ENCODE measurements around the gene HNF4A.

Gene HNF4A

DNA sequence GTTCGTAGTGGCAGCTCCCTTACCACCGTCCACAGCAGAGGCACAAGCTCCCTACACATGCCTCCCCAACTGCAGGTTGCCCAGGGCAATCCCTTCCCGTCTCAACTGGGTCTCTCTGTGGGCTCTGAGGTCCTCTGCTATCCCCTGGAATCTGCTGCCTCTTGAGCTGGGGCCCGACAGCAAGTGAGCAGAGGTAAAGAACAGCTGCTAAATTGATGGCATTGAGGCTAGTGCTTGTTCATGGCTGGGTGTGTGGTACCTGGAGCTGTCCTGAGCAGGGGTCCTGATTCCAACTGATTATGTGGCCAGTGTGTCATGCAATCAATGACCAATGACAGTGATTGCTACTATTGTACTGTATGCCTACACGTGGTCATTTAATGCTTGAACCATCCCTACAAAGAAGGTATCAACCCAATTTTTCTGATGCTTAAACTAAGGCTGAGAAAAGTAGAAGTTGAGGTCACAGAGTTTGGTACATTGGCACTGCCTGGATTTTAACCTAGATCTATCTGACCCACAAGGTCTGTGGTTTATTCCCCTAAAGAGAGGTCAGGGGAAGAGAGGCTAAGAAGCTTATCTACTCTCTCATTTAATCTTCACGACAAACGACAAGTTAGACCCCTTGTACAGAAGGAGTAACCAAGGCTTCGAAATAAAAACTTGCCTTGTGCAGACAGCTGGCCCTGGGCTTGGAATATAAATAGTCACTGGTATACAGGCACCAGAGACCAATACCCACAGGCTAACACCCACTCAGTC lies 41.1 kb downstream of the HNF4A start:
- TF ChIP-seq, protein P1, sequence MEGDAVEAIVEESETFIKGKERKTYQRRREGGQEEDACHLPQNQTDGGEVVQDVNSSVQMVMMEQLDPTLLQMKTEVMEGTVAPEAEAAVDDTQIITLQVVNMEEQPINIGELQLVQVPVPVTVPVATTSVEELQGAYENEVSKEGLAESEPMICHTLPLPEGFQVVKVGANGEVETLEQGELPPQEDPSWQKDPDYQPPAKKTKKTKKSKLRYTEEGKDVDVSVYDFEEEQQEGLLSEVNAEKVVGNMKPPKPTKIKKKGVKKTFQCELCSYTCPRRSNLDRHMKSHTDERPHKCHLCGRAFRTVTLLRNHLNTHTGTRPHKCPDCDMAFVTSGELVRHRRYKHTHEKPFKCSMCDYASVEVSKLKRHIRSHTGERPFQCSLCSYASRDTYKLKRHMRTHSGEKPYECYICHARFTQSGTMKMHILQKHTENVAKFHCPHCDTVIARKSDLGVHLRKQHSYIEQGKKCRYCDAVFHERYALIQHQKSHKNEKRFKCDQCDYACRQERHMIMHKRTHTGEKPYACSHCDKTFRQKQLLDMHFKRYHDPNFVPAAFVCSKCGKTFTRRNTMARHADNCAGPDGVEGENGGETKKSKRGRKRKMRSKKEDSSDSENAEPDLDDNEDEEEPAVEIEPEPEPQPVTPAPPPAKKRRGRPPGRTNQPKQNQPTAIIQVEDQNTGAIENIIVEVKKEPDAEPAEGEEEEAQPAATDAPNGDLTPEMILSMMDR (IDR thresholded peaks at IDR 0.05; ENCODE audit: poor library complexity, severe bottlenecking): no peak
- no peaks in the 10 kb centered on the region for H3K9me3 ChIP-seq (ENCODE audit: severe bottlenecking)
- H3K27ac ChIP-seq (ENCODE audit: poor library complexity, severe bottlenecking): no peak overlapping the region
- H3K36me3 ChIP-seq (ENCODE audit: low read depth): no peaks in the 10 kb centered on the region
- no peak overlapping the region for H3K4me3 ChIP-seq (ENCODE audit: severe bottlenecking)
- H3K4me1 ChIP-seq (ENCODE audit: insufficient read depth, poor library complexity, severe bottlenecking): peaks cover 9% of the 10 kb centered on the region
- H3K27me3 ChIP-seq (ENCODE audit: insufficient read depth, poor library complexity, severe bottlenecking): no peaks in the 10 kb centered on the region
- DNase-seq (ENCODE audit: low spot score) (no peak), ATAC-seq (ENCODE audit: low read depth) (no peak)

DNA sequence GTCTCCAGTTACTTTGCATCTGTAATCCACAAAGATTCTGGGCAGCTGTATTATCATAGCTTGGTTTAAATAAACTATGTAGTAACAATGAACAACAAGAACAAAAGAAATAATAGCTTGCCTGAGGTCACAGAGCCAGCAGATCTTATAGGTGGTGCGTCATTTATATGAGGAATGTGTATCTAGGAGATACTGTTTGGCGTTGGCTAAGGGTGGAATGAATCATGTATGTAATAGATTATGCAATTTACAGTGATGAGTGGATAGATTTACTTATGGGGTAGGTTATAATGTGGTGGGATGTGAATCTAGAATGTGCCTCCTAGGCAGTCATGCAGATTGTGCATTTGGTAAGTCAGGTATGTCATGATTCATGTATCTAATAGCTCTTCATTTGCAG lies 42.8 kb downstream of the HNF4A start:
- no peak overlapping the region for H3K4me3 ChIP-seq (ENCODE audit: severe bottlenecking)
- no peaks in the 10 kb centered on the region for H3K27me3 ChIP-seq (ENCODE audit: insufficient read depth, poor library complexity, severe bottlenecking)
- DNase-seq (ENCODE audit: low spot score) (no peak), ATAC-seq (ENCODE audit: low read depth) (peak; percentile 92)
- TF ChIP-seq, protein P1 (IDR thresholded peaks at IDR 0.05; ENCODE audit: poor library complexity, severe bottlenecking): no peak
- no peaks in the 10 kb centered on the region for H3K36me3 ChIP-seq (ENCODE audit: low read depth)
- H3K27ac ChIP-seq (ENCODE audit: poor library complexity, severe bottlenecking): no peak overlapping the region
- no peaks in the 10 kb centered on the region for H3K9me3 ChIP-seq (ENCODE audit: severe bottlenecking)
- peaks cover 9% of the 10 kb centered on the region for H3K4me1 ChIP-seq (ENCODE audit: insufficient read depth, poor library complexity, severe bottlenecking)

DNA sequence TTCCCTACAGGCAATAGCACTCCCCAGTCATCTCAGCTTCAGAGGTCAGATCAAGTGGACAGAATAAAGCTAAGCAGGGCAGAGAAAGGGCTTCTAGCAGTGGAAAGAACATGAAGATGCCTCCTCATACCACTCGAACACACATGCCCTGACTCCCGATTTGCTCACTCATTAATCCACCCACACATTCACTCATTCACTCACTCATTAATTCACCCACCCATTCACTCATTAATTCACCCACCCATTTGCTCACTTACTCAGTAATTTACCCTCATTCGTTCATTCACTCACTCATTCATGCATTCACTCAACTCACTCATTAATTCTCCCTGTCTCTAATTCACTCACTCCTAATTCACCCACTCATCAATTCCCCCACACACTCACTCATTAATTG lies 43.9 kb downstream of the HNF4A start:
- Histone ChIP-seq H3K4me3 (ENCODE audit: severe bottlenecking) (no peak overlapping the region), H3K9me3 (ENCODE audit: severe bottlenecking) (no peaks in the 10 kb centered on the region), H3K4me1 (ENCODE audit: insufficient read depth, poor library complexity, severe bottlenecking) (peaks cover 9% of the 10 kb centered on the region), H3K27ac (ENCODE audit: poor library complexity, severe bottlenecking) (no peak overlapping the region), H3K36me3 (ENCODE audit: low read depth) (no peaks in the 10 kb centered on the region), H3K27me3 (ENCODE audit: insufficient read depth, poor library complexity, severe bottlenecking) (no peaks in the 10 kb centered on the region)
- TF ChIP-seq, protein P1 (IDR thresholded peaks at IDR 0.05; ENCODE audit: poor library complexity, severe bottlenecking): no peak
- DNase-seq (ENCODE audit: low spot score): no peak
- ATAC-seq (ENCODE audit: low read depth): no peak

DNA sequence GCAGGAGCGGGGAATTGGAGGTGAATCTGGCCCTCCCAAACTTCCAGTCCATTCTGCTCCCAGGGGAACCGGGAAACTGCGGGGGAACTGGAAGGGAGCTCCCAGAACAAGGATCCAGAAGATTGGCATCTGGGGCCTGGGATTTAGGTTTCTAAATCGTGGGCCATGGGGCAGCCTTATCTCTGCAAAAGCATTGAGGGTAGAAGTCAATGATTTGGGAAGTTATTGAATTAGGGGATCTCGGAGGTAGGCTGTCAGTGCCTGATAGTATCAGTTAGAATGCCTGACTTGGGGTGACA lies 45.1 kb downstream of the HNF4A start:
- Histone ChIP-seq H3K36me3 (ENCODE audit: low read depth) (no peaks in the 10 kb centered on the region), H3K4me1 (ENCODE audit: insufficient read depth, poor library complexity, severe bottlenecking) (peaks cover 9% of the 10 kb centered on the region), H3K27ac (ENCODE audit: poor library complexity, severe bottlenecking) (no peak overlapping the region), H3K9me3 (ENCODE audit: severe bottlenecking) (no peaks in the 10 kb centered on the region), H3K4me3 (ENCODE audit: severe bottlenecking) (no peak overlapping the region), H3K27me3 (ENCODE audit: insufficient read depth, poor library complexity, severe bottlenecking) (no peaks in the 10 kb centered on the region)
- no peak for DNase-seq (ENCODE audit: low spot score)
- ATAC-seq (ENCODE audit: low read depth): no peak
- TF ChIP-seq, protein P1 (IDR thresholded peaks at IDR 0.05; ENCODE audit: poor library complexity, severe bottlenecking): no peak

DNA sequence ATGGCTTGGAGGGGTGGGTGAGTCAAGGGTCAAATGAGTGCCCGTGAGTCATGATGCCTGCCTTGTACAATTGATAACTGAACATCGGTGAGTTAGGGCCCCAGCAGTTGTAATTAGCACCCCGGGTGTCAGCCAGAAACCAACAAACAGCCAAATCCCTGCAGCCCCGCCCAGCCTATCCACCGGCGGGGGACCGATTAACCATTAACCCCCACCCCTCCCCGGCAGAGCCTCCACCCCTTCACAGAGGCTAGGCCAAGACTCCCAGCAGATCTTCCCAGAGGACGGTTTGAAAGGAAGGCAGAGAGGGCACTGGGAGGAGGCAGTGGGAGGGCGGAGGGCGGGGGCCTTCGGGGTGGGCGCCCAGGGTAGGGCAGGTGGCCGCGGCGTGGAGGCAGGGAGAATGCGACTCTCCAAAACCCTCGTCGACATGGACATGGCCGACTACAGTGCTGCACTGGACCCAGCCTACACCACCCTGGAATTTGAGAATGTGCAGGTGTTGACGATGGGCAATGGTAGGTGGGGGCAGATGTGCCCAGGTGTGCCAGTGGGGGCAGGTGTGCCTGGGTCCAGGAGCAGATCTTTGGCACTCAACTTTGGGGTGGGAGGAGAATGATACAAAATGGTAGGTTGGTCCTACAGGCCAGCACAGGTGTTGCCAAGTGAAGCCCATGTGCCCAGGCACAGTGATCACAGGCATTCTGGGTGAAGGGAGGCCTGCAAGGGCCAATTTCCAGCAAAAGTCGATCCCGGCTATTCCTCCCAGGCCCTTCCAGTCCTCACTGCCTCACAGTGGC lies 45.7 kb downstream of the HNF4A start:
- H3K27ac ChIP-seq (ENCODE audit: poor library complexity, severe bottlenecking): no peak overlapping the region
- DNase-seq (ENCODE audit: low spot score) (no peak), ATAC-seq (ENCODE audit: low read depth) (no peak)
- TF ChIP-seq, protein P1 (IDR thresholded peaks at IDR 0.05; ENCODE audit: poor library complexity, severe bottlenecking): no peak
- H3K4me1 ChIP-seq (ENCODE audit: insufficient read depth, poor library complexity, severe bottlenecking): peaks cover 9% of the 10 kb centered on the region
- no peaks in the 10 kb centered on the region for H3K27me3 ChIP-seq (ENCODE audit: insufficient read depth, poor library complexity, severe bottlenecking)
- H3K4me3 ChIP-seq (ENCODE audit: severe bottlenecking): no peak overlapping the region
- H3K36me3 ChIP-seq (ENCODE audit: low read depth): no peaks in the 10 kb centered on the region
- H3K9me3 ChIP-seq (ENCODE audit: severe bottlenecking): no peaks in the 10 kb centered on the region
